Measurements from ENCODE around the gene TRIM38.

The TRIM38 gene

GRCh38 chr6:25971187-25971821 is 8.7 kb downstream of the TRIM38 start:
- H3K9me3 ChIP-seq (ENCODE audit: control insufficient read depth, low read length), result no peaks in the 10 kb centered on the region
- H2AFZ ChIP-seq (ENCODE audit: low read depth, low read length), result no peak overlapping the region
- no peak overlapping the region for H2BK12ac ChIP-seq (ENCODE audit: low read length in 2 of 2)

GRCh38 chr6:25972128-25972527 is 9.5 kb downstream of the TRIM38 start:
- Histone ChIP-seq H3K18ac (ENCODE audit: low read depth in 1 of 2, low read length in 2 of 2) (peak overlapping the region in 1 of 2 experiments; percentile 52), H3K27me3 (ENCODE audit: control insufficient read depth in 1 of 2, insufficient read depth in 1 of 2, low read length in 2 of 2) (no peaks in the 10 kb centered on the region), H2AK5ac (ENCODE audit: low read length, severe bottlenecking) (peak overlapping the region; percentile 90), H3K4me1 (ENCODE audit: control insufficient read depth, insufficient read depth, low read depth, low read length) (no peaks in the 10 kb centered on the region), H3K9me3 (ENCODE audit: control insufficient read depth, low read length) (no peaks in the 10 kb centered on the region), H2BK5ac (ENCODE audit: low read depth, low read length, poor library complexity, severe bottlenecking) (no peak overlapping the region), H2BK12ac (ENCODE audit: low read length in 2 of 2) (no peak overlapping the region), H3K14ac (ENCODE audit: low read length in 2 of 2) (no peak overlapping the region), H3K79me1 (replicated peaks; ENCODE audit: low read length, poor library complexity, severe bottlenecking) (peaks cover 29% of the 10 kb centered on the region), H3K4me2 (ENCODE audit: low read length, poor library complexity, severe bottlenecking) (no peak overlapping the region), H3K36me3 (ENCODE audit: control insufficient read depth in 1 of 2, insufficient read depth in 2 of 2, low read depth in 1 of 2, low read length in 2 of 2) (peaks cover 23 to 92% of the 10 kb centered on the region in 2 experiments), H2BK15ac (ENCODE audit: low read depth, poor library complexity, severe bottlenecking) (no peak overlapping the region), H2BK120ac (ENCODE audit: low read depth, low read length) (no peak overlapping the region), H3K23ac (ENCODE audit: low read length in 2 of 2) (no peak overlapping the region), H3K4ac (ENCODE audit: low read depth in 1 of 2, low read length in 2 of 2) (no peak overlapping the region), H4K8ac (ENCODE audit: low read length) (no peak overlapping the region), H2AFZ (ENCODE audit: low read depth, low read length) (no peak overlapping the region), H3K27ac (ENCODE audit: low read length, poor library complexity, severe bottlenecking) (peak overlapping the region; percentile 64), H4K91ac (ENCODE audit: low read length) (no peak overlapping the region), H3K9ac (ENCODE audit: low read length) (peak overlapping the region; percentile 56), H3K4me3 (ENCODE audit: insufficient read depth in 1 of 2, low read depth in 1 of 2, low read length in 2 of 2) (no peak overlapping the region)
- WGBS, result no CpG with 5 or more reads among the region's 1 CpG
- no peak for DNase-seq

More at GRCh38 chr6:25971187-25971821, 8.7 kb downstream of the TRIM38 start:
- WGBS, result 75% methylated on average over 1 of the region's 1 CpG
- peak; percentile 92 for DNase-seq
- H3K23ac ChIP-seq (ENCODE audit: low read length in 2 of 2), result no peak overlapping the region
- no peak overlapping the region for H2BK15ac ChIP-seq (ENCODE audit: low read depth, poor library complexity, severe bottlenecking)
- H3K14ac ChIP-seq (ENCODE audit: low read length in 2 of 2), result no peak overlapping the region
- no peak overlapping the region for H4K8ac ChIP-seq (ENCODE audit: low read length)
- H4K91ac ChIP-seq (ENCODE audit: low read length), result no peak overlapping the region
- H3K18ac ChIP-seq (ENCODE audit: low read depth in 1 of 2, low read length in 2 of 2), result no peak overlapping the region
- no peak overlapping the region for H3K4me2 ChIP-seq (ENCODE audit: low read length, poor library complexity, severe bottlenecking)
- peaks cover 5% of the 10 kb centered on the region for H3K4me1 ChIP-seq (ENCODE audit: control insufficient read depth, insufficient read depth, low read depth, low read length)
- peak overlapping the region; percentile 66 for H3K9ac ChIP-seq (ENCODE audit: low read length)
- peaks cover 31% of the 10 kb centered on the region for H3K79me1 ChIP-seq (replicated peaks; ENCODE audit: low read length, poor library complexity, severe bottlenecking)
- H3K4me3 ChIP-seq (ENCODE audit: insufficient read depth in 1 of 2, low read depth in 1 of 2, low read length in 2 of 2), result no peak overlapping the region
- H2AK5ac ChIP-seq (ENCODE audit: low read length, severe bottlenecking), result no peak overlapping the region
- H3K27ac ChIP-seq (ENCODE audit: low read length, poor library complexity, severe bottlenecking), result peak overlapping the region; percentile 69
- no peak overlapping the region for H3K4ac ChIP-seq (ENCODE audit: low read depth in 1 of 2, low read length in 2 of 2)
- no peak overlapping the region for H2BK5ac ChIP-seq (ENCODE audit: low read depth, low read length, poor library complexity, severe bottlenecking)
- peaks cover 25 to 92% of the 10 kb centered on the region in 2 experiments for H3K36me3 ChIP-seq (ENCODE audit: control insufficient read depth in 1 of 2, insufficient read depth in 2 of 2, low read depth in 1 of 2, low read length in 2 of 2)
- no peak overlapping the region for H2BK120ac ChIP-seq (ENCODE audit: low read depth, low read length)
- no peaks in the 10 kb centered on the region for H3K27me3 ChIP-seq (ENCODE audit: control insufficient read depth in 1 of 2, insufficient read depth in 1 of 2, low read length in 2 of 2)

GRCh38 chr6:25972902-25973301 is 10.3 kb downstream of the TRIM38 start:
- Histone ChIP-seq H2AFZ (ENCODE audit: low read depth, low read length) (no peak overlapping the region), H2BK12ac (ENCODE audit: low read length in 2 of 2) (no peak overlapping the region), H3K23ac (ENCODE audit: low read length in 2 of 2) (no peak overlapping the region), H3K27me3 (ENCODE audit: control insufficient read depth in 1 of 2, insufficient read depth in 1 of 2, low read length in 2 of 2) (no peaks in the 10 kb centered on the region), H2BK5ac (ENCODE audit: low read depth, low read length, poor library complexity, severe bottlenecking) (no peak overlapping the region), H4K8ac (ENCODE audit: low read length) (no peak overlapping the region), H4K91ac (ENCODE audit: low read length) (no peak overlapping the region), H3K79me1 (replicated peaks; ENCODE audit: low read length, poor library complexity, severe bottlenecking) (peaks cover 30% of the 10 kb centered on the region), H3K36me3 (ENCODE audit: control insufficient read depth in 1 of 2, insufficient read depth in 2 of 2, low read depth in 1 of 2, low read length in 2 of 2) (peaks cover 26 to 92% of the 10 kb centered on the region in 2 experiments), H3K9ac (ENCODE audit: low read length) (no peak overlapping the region), H3K27ac (ENCODE audit: low read length, poor library complexity, severe bottlenecking) (no peak overlapping the region), H3K4me1 (ENCODE audit: control insufficient read depth, insufficient read depth, low read depth, low read length) (no peaks in the 10 kb centered on the region), H3K14ac (ENCODE audit: low read length in 2 of 2) (no peak overlapping the region), H2AK5ac (ENCODE audit: low read length, severe bottlenecking) (no peak overlapping the region), H3K4me2 (ENCODE audit: low read length, poor library complexity, severe bottlenecking) (no peak overlapping the region), H2BK15ac (ENCODE audit: low read depth, poor library complexity, severe bottlenecking) (no peak overlapping the region), H3K18ac (ENCODE audit: low read depth in 1 of 2, low read length in 2 of 2) (no peak overlapping the region), H3K4ac (ENCODE audit: low read depth in 1 of 2, low read length in 2 of 2) (no peak overlapping the region), H3K9me3 (ENCODE audit: control insufficient read depth, low read length) (no peaks in the 10 kb centered on the region), H2BK120ac (ENCODE audit: low read depth, low read length) (no peak overlapping the region), H3K4me3 (ENCODE audit: insufficient read depth in 1 of 2, low read depth in 1 of 2, low read length in 2 of 2) (no peak overlapping the region)
- DNase-seq, result no peak
- WGBS, result 97% methylated on average over 5 of the region's 5 CpGs

DNA sequence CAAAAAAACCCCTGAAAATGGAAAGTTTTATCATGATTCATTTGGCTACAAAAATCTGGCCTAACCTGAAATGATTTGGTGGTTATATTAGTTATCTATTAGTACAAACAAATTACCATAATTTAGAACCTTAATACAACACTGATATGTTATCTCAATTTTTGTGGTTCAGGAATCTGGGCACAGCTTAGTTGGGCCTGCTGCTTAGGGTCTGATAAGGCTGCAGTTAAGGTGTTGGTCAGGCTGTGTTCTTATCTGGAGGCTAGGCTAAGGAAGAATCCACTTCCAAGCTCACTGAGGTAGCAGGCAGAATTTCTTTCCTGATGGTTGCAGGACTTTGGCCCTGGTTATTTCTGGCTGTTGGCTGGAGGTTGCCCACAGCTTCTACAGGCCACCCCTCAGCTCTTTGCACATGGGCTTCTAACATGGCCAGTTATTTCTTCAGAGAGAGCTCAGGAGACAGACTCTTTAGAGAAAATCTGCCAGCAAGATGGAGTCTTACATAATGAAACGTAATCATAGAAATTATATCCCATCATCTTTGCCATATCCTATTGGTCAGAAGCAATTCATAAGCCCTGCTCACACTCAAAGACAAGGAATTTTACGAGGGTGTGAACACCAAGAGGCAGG is 11.4 kb downstream of the TRIM38 start:
- Histone ChIP-seq H3K18ac (ENCODE audit: low read depth in 1 of 2, low read length in 2 of 2) (no peak overlapping the region), H3K4me3 (ENCODE audit: insufficient read depth in 1 of 2, low read depth in 1 of 2, low read length in 2 of 2) (no peak overlapping the region), H3K36me3 (ENCODE audit: control insufficient read depth in 1 of 2, insufficient read depth in 2 of 2, low read depth in 1 of 2, low read length in 2 of 2) (peaks cover 34 to 97% of the 10 kb centered on the region in 2 experiments), H3K4me1 (ENCODE audit: control insufficient read depth, insufficient read depth, low read depth, low read length) (no peaks in the 10 kb centered on the region), H2BK120ac (ENCODE audit: low read depth, low read length) (no peak overlapping the region), H4K91ac (ENCODE audit: low read length) (no peak overlapping the region), H3K4me2 (ENCODE audit: low read length, poor library complexity, severe bottlenecking) (no peak overlapping the region), H4K8ac (ENCODE audit: low read length) (no peak overlapping the region), H3K27ac (ENCODE audit: low read length, poor library complexity, severe bottlenecking) (no peak overlapping the region), H3K9me3 (ENCODE audit: control insufficient read depth, low read length) (no peaks in the 10 kb centered on the region), H3K14ac (ENCODE audit: low read length in 2 of 2) (no peak overlapping the region), H2AK5ac (ENCODE audit: low read length, severe bottlenecking) (no peak overlapping the region), H2BK5ac (ENCODE audit: low read depth, low read length, poor library complexity, severe bottlenecking) (no peak overlapping the region), H3K27me3 (ENCODE audit: control insufficient read depth in 1 of 2, insufficient read depth in 1 of 2, low read length in 2 of 2) (no peaks in the 10 kb centered on the region), H3K4ac (ENCODE audit: low read depth in 1 of 2, low read length in 2 of 2) (no peak overlapping the region), H3K79me1 (replicated peaks; ENCODE audit: low read length, poor library complexity, severe bottlenecking) (peaks cover 26% of the 10 kb centered on the region), H3K23ac (ENCODE audit: low read length in 2 of 2) (no peak overlapping the region), H2BK12ac (ENCODE audit: low read length in 2 of 2) (no peak overlapping the region), H3K9ac (ENCODE audit: low read length) (no peak overlapping the region), H2AFZ (ENCODE audit: low read depth, low read length) (no peak overlapping the region), H2BK15ac (ENCODE audit: low read depth, poor library complexity, severe bottlenecking) (no peak overlapping the region)
- DNase-seq, result no peak
- 100% methylated on average over 2 of the region's 2 CpGs for WGBS

Data from mesenchymal stem cell (in vitro differentiated cells and primary cell).